Ecto neural progenitor cell (in vitro differentiated cells): ENCODE results near the gene FBXL16.

Source experiments
- DNase-seq: peaks from one replicate; pipeline ENCODE4 v3.0.0-alpha.2; 2018; ENCODE audit warnings: low spot score

Gene FBXL16

DNA sequence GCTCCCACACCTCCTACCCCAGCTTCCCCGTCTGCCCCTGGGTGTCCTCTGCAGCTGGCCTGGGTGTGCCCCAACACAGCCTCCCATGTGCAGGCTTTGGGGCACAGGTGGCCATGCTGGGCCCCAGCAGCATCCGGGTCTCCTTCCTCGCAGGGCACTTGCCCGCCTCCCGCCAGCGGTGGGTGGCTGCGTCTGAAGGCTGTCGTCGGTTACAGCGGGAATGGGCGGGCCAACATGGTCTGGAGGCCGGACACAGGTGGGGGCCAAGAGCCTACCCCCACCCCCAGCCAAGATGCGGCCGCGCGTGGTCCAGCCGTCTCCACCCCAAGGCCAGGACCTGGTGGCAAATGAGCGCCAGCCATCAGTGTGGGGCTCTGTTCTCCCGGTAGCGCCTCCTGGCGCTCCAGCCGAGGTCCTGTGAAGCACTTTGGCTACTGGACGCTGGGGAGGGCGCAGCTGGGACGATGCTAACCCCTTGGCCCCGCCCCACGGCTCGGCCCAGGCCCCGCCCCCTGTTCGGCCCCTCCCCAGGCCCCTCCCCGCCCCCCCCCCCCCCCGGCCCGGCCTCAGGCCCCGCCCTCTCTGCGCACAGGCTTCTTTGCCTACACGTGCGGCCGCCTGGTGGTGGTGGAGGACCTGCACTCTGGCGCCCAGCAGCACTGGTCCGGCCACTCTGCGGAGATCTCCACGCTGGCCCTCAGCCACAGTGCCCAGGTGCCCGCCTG is 45.0 kb downstream of the FBXL16 start:
- DNase-seq = peak; percentile 93

DNA sequence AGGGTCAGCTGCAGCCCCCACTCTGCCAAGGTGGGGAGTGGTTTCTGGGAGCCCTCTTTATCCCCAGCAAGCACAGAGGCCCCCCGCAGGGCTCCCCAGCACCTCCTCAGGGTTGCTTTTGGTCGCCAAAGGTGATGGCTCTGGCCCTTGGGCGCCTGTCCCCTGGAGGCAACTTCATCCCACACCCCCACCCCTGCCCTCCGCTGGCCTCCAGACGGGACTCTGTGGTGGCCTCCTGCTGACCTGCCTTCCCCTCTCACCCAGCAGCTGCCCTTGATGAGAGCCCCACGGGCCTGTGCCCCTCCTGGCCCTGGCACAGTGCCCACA is 45.5 kb downstream of the FBXL16 start:
- no peak for DNase-seq

DNA sequence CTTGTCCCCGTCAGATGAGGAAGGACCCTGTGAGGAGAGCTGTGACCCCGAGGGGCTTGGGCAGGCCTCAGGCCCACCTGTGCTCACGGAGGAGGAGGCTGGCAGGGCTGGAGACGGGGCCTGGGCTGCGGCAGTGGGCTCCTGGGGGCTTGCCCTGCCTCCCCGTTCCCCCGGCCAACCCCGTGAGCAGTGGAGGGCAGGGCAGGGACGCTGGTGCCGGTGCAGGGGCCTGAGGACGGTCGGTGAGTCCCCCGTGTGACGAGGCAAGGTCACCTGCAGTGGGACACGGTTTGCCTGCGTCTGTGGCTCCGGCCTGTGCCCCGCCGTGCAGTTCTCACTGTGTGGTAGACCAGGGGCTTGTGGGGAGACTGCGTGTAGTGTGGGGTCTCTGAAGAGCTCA is 46.0 kb downstream of the FBXL16 start:
- no peak for DNase-seq

DNA sequence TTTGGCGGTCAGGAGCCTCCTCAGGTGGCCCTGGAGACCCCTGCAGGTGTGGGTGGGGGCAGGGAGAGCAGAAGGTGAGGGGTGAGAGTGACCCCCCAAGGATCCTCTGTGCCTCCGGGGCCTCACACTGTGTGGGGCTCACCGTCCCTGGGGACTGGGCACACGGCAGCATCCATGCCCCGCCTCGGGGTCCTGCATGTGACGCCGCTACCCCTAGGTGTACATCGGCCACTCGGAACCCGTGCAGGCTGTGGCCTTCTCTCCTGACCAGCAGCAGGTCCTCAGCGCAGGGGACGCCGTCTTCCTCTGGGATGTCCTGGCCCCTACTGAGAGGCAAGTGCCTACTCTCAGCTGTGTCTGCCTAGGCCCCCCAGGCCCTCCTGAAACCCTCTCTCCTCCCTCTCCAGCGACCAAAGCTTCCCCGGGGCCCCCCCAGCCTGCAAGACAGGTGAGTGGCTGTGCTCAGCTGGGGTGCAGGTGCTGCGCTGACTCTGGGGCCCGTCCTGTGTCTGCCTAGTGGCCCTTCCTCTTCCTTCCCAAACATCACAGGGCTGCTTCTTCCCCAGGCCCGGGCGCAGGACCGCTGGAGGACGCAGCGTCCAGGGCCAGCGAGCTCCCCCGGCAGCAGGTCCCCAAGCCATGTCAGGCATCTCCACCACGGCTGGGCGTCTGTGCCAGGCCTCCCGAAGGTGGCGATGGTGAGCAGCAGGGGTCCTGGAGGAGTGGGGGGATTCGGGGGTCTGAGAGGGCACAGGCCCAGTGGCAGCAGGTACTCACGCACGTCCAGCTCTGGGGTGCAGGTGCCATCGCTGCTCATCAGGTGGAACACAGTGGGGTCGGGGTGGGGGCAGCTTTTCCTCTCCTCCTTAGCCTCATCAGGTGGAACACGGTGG is 46.7 kb downstream of the FBXL16 start:
- DNase-seq = no peak

DNA sequence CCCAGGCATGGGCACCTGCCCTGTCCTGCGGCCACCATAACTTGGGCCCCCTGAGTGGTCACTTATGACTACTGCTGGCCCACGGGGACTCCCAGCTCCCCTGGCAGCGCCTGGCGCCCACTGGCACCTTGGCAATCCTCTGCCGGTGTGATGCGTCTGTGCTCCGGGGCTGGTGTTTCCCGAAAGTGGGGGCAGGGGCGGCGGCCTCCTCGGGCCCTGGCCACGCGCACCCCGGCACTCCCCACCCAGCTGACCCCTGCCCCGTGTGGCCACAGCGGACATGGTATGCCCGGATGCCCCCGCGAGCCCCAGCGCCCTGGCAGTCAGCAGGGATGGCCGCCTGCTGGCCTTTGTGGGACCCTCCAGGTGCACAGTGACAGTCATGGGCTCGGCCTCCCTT is 48.1 kb downstream of the FBXL16 start:
- DNase-seq = no peak

DNA sequence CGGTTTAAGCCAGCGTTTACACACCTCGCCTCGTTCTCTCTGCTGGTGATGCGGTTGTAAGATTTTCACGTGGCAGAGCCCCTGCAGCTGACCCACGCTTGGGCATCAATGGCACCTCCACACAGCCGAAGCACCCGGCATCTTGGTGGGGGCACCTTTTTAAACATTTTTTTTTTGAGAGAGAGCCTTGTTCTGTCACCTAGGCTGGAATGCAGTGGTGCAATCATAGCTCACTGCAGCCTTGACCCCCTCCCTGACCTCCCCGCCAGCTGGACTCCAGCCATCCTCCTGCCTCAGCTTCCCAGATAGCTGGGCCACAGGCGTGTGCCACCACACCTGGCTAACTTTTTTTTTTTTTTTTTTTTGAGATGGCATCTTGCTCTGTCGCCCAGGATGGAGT is 51.6 kb downstream of the FBXL16 start:
- no peak for DNase-seq

DNA sequence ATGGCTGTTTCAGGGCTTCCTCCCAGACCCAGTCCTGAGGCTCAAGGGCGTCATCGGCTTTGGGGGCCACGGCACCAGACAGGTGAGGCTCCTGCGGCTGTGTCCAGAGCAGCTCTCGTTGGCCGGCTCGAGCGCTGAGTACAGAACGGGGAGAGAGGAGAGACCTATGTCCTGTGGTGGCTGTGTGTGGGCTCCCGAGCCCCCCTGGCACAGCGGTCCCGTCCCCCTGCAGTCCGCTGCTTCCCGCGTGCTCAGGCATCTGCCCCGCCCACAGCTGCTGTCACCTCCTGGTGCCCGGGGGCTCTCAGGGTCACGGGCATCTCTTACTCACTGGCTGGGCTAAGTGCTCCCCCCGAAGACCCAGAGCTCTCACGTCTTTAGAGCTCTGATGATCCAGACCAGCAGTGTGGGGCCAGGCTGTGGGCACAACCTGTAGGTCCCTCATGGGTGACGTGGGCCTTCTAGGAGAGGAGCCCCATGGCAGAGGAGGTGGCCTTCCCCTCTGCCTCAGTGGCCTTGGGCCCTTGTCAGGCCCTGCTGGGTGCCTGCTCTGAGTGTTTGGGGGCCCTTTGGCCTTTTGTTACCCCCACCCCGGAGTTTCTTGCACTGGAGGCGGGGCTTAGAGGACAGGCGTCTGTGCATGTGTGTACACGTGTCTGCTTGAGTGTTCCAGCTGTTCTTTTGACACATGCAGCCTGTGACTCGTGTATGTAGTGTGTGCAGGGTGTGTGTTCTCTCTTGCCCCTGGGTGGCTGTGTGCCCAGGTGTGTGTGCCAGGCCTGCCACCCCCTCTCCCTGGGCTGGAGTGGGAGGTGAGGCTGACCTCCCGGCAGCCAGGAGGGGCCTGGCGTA is 52.9 kb downstream of the FBXL16 start:
- DNase-seq = no peak

DNA sequence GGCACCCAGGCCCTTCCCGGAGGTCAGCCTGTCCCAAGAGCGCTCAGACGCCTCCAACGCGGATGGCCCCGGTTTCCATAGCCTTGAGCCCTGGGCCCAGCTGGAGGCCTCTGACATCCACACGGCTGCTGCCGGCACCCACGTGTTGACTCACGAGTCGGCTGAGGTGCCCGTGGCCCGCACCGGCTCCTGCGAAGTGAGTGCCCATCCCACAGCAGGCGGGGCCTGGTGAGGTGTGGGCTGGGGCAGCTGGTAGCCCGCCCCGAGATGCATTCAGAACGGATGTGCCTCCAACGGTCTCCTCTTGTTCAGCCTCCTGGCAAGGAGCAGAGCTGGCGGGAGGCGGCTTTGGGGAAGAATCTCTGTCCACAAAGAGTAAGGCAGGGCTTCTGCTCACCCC is 53.8 kb downstream of the FBXL16 start:
- no peak for DNase-seq

DNA sequence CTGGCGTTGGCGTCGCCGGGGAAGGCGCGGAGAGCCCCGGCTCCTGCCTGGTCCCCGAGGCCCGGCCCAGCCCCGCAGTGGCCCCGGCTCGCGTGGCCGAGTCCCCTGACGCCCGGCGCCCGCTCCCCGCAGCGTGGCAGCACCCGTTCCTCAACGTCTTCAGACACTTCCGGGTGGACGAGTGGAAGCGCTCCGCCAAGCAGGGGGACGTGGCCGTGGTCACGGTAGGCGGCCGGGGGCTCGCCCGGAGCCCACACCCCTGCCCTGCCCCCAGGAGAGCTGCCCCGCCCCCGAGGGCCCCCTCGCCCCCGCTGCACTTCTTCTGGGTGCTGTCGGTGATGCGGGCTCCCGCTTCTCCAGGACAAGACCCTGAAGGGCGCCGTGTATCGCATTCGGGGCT is 56.0 kb downstream of the FBXL16 start:
- DNase-seq = no peak

DNA sequence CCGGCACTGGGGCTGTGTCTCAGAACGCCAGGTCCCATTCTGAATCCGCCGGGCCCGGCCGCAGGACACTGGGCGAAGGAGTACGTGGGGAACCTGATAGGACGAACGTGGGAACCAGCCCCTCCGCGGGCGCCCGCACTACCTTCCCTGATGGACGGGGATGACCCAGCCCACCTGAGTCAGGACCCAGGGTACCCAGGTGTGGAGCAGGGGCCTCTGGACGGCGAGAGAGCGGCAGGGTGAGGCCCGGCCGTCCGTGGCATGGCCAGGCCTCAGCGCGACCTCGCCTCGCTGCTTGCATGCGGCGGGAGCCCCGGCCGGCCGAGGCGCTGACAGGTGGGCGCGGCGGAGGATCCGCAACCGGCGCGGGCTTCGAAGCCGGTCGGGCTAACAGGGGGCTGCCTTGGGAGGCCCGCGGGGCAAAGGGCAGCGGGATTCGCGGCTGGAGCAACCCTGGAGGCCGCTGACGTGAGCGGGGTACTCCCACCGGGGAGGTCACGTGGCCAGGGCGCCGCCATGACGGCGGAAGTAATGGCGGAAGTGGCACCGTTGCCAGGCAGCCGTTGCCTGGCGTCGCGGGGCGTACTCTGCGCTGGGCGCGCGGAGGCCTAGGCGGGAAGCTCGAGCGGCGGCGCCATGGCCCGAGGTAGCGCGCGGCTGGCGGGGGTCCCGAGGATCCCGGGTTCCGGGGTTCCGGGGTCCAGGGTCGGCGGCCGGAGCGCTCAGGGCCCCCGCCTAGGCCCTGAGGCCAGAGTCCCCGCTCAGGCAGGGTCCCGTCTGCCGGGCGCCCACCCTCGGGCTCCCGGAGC is 56.6 kb downstream of the FBXL16 start, which contains the start of gene WDR90:
Gene WDR90, plus strand, starts transcription at position 585 of the 809 bp plus-strand sequence. Its CDS starts 52 bp downstream, at position 637.
- DNase-seq = peak; percentile 96

DNA sequence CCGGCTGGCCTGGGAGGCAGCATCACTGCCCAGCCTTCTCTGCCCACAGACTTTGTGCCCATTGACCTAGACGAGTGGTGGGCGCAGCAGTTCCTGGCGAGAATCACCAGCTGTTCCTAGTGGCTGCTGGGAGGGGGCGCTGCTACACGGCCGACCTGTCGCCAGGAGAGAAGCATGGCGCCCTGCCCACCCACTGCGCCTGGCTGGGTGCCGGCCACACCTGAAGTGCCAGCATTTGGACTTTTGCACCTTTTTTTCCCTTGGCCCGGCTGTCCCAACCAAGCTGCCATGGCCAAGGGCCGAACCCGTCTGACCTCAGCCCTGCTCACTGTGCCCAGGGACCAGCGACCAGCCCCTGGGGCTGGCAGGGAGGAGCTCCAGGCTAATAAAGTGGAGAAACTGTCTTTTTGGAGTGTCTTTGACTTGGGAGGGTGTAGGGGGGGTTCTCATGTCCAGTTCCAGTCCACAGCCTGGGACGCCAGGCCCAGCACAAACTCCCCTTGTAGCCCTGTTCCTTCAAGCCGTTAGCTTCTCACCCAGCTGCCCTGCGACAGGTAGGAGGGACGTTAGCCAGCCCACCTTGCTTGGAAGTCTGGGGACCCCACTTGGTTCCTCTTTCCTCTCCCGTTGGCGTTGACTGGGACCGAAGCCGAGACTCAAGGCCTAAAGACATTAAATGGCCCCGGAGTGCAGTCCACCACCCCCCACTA is 57.4 kb downstream of the FBXL16 start:
- DNase-seq = no peak

DNA sequence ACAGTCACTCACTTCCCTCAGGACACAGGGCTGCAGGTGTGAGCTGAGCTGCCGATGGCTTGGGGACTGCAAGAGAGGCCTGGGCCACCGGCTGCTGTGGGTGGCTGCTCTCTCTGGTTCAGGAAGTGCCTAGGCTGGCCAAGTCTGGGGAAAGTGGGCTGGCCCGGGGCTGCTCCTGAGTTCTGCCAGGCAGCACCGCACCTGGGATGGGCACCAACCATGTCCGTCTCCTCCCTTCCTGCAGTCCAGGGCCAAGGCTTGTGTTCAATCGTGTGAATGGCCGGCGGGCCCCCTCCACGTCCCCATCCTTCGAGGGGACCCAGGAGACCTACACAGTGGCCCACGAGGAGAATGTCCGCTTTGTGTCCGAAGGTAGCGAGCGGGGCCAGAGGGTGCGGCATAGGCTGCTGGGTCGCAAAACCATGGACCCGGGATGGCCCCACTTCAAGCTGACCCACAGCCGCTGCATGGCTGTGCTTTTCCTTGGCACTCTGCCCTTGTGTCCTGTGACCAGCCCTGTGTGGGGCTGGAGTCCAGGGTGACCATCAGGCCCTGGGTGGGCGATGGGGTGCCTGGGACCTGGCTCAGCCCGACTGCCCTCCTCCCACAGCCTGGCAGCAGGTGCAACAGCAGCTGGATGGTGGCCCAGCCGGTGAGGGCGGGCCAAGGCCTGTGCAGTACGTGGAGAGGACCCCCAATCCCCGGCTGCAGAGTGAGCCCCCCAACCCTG is 58.3 kb downstream of the FBXL16 start:
- DNase-seq = no peak

DNA sequence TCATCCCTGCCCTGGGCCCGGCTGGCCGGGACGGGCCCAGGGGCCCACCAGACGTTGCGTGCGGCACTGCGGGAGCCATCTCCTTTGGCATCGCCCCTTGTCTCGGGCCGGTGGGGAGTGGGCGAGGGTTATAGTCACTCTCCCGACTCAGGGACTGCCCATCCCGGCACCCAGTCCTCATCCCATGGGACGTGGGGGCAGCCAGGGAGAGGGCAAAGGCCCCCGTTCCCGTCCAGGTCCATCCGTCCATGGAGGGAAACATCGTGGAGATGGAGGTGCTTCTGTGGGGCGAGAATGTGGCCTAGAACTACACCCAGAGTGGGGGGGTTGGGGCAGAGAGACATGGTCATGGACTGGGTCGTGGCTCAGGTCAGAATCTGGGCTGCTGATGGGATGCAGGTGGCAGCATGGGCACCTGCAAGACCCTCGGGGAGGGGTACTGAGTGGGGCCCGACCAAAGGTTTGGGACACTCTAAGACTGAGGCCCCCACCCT is 58.9 kb downstream of the FBXL16 start:
- no peak for DNase-seq

DNA sequence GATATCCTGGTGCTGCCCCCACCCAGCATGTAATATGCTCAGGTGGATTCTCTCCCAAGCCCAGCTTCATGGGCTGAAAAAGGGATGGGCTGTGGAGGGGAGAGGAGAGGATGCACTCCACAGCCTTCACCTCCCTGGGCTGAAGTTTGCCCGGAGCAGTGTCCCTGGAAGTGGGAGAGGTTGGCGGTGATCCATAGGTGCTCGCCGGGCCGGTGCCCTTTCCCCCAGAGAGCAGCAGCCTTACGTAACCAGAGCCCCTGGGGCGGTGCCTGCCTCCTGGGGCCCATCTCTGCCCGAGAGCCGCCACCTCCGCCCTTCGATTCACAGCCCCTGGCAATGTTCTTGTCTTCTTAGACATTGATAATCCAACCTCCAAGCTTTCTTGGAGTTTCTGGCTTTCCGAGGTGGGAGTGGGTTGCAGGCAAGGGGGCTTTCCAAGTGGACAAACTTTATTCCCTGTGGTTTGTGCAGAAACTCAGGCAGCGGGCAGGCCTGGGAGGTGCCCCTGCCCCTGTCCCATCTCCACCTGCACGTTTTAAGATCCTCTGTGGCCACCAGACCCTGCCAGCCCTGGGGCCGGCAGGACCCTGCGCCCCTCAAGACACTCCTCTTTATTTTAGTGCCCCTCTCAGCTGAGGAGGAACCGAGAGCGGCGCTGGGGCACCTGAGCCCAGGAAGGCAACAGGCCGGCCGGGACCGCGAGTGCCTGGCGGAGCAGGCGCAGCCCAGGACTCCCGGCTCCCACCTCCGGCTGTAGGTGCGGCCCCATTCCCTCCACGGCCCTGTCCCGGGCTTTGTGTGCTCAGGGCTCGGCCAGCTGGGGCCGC is 59.5 kb downstream of the FBXL16 start:
- no peak for DNase-seq

DNA sequence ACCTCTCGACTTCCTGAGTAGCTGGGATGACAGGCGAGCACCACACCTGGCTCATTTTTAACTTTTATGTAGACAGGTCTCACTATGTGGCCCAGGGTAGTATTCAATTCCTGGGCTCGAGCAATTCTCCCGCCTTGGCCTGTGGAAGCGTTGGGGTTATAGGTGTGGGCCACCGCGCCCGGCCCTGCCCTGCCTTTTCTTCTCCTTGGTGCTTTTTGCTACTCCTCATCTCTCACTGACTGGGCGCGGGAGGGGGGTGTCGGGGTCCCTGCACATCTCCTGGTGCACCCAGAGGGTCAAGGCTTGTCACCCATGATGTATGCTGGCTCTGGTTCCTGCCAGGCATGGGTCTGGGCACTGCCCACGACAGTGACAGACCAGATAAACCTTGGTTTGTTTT is 61.0 kb downstream of the FBXL16 start:
- no peak for DNase-seq

DNA sequence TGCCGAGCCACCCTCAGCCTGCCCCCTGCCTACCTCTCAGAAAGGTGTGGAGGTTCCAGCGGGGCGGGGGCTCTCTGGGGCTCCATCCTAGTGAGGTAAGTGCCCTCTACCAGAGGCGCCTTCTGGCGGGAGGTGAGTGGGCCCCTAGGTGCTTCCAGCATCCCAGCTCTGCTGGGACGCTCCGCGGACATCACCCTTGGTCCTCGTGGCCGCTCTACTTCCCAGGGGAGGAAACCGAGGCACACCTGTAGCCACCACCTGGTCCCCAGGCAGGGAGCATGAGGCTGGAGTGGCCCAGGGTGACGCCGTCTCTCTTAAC is 62.6 kb downstream of the FBXL16 start:
- DNase-seq = no peak
